LNCaP clone FGC (cell line): ENCODE results near the gene RNF32.

Experiments
- DNase-seq: peaks from one replicate; pipeline ENCODE4 v3.0.0-alpha.2; 2011; ENCODE audit warnings: low read depth
- H3K4me3 ChIP-seq: 2 replicates; pipeline ENCODE4 v1.5.1; 2011; ENCODE audit warnings: mild to moderate bottlenecking, low read depth, low read length, control low read depth
- CTCF ChIP-seq: IDR thresholded peaks from 2 replicates; pipeline ENCODE4 v1.5.1; 2012; ENCODE audit warnings: mild to moderate bottlenecking; ENCODE audit not compliant: control insufficient read depth, insufficient read depth; ENCODE audit errors: extremely low read depth

RNF32 gene

GRCh38 chr7:156603629-156604028 is 36.9 kb upstream of the RNF32 start:
- DNase-seq = no peak
- no peak for TF ChIP-seq CTCF

GRCh38 chr7:156604311-156604710 is 36.3 kb upstream of the RNF32 start:
- no peak overlapping the region for H3K4me3 ChIP-seq
- TF ChIP-seq CTCF = no peak
- DNase-seq = no peak

More at GRCh38 chr7:156603629-156604028, 36.9 kb upstream of the RNF32 start:
- H3K4me3 ChIP-seq = no peak overlapping the region

GRCh38 chr7:156604836-156605695 is 35.5 kb upstream of the RNF32 start:
- TF ChIP-seq CTCF = no peak
- H3K4me3 ChIP-seq = no peak overlapping the region
- no peak for DNase-seq

GRCh38 chr7:156606135-156606534 is 34.4 kb upstream of the RNF32 start:
- DNase-seq = no peak
- TF ChIP-seq CTCF = no peak
- H3K4me3 ChIP-seq = no peak overlapping the region

GRCh38 chr7:156606691-156607331 is 33.8 kb upstream of the RNF32 start:
- DNase-seq = no peak
- TF ChIP-seq CTCF = no peak
- H3K4me3 ChIP-seq = no peak overlapping the region

GRCh38 chr7:156607332-156608172 is 33.0 kb upstream of the RNF32 start:
- no peak for TF ChIP-seq CTCF
- no peak overlapping the region for H3K4me3 ChIP-seq
- no peak for DNase-seq
